ENCODE measurements around the gene GNAZ. TPM values are rescaled to one million over a fixed set of nuclear protein-coding genes. Genes with fewer than 3 reads are reported as not detected.

Gene GNAZ
- total and polyA plus RNA-seq, 4 donors, result 0.21 to 2.2 (median 0.38) TPM

GRCh38 chr22:23091760-23092159 lies 21.4 kb downstream of the GNAZ start:
- Histone ChIP-seq H3K27ac (ENCODE audit: low read depth in 1 of 2, low read length in 2 of 2) (no peak overlapping the region), H3K9me3 (ENCODE audit: control insufficient read depth in 4 of 4, low read length in 3 of 4) (no peaks in the 10 kb centered on the region), H3K36me3 (ENCODE audit: control insufficient read depth in 4 of 4, insufficient read depth in 3 of 4, low read depth in 1 of 4, low read length in 3 of 4) (no peaks in the 10 kb centered on the region), H3K9ac (ENCODE audit: low read depth in 1 of 2, low read length in 2 of 2) (no peak overlapping the region), H3K4me1 (ENCODE audit: control insufficient read depth in 4 of 4, insufficient read depth in 4 of 4, low read length in 3 of 4) (no peaks in the 10 kb centered on the region), H3K27me3 (ENCODE audit: control insufficient read depth in 4 of 4, insufficient read depth in 4 of 4, low read length in 3 of 4) (no peaks in the 10 kb centered on the region), H3K4me3 (ENCODE audit: low read depth in 1 of 3, low read length in 3 of 3) (no peak overlapping the region)
- DNase-seq (ENCODE audit: low spot score), result no peak
- TF ChIP-seq CTCF (IDR thresholded peaks at IDR 0.05; ENCODE audit: low read depth, low read length, missing input control), result no peak
- TF ChIP-seq FOXA1 (IDR thresholded peaks at IDR 0.05), result no peak
- TF ChIP-seq FOXA2 (IDR thresholded peaks at IDR 0.05), result no peak
- no peak for TF ChIP-seq HNF4G (IDR thresholded peaks at IDR 0.05)
- TF ChIP-seq RXRA (IDR thresholded peaks at IDR 0.05), result no peak
- TF ChIP-seq TAF1 (conservative IDR thresholded peaks at IDR 0.05), result no peak
- TF ChIP-seq ATF3 (IDR thresholded peaks at IDR 0.05), result no peak
- no peak for TF ChIP-seq MAX (IDR thresholded peaks at IDR 0.05)
- TF ChIP-seq HNF4A (conservative IDR thresholded peaks at IDR 0.05), result no peak
- no peak for TF ChIP-seq REST (IDR thresholded peaks at IDR 0.05)
- no peak for TF ChIP-seq YY1 (IDR thresholded peaks at IDR 0.05)
- no peak for TF ChIP-seq ZBTB33 (IDR thresholded peaks at IDR 0.05)
- TF ChIP-seq SP1 (IDR thresholded peaks at IDR 0.05), result no peak
- no peak for TF ChIP-seq GABPA (IDR thresholded peaks at IDR 0.05 in 1 of 2, conservative IDR thresholded peaks at IDR 0.05 in 1 of 2)
- no peak for TF ChIP-seq JUND (IDR thresholded peaks at IDR 0.05)
- TF ChIP-seq EGR1 (IDR thresholded peaks at IDR 0.05; ENCODE audit: low read depth in 2 of 2), result no peak
- 95% methylated on average over 2 of the region's 2 CpGs for WGBS
